Thymus (tissue), 11 donors: ENCODE data around the gene LRRC45. TPM values are rescaled to one million over a fixed set of nuclear protein-coding genes. Genes with fewer than 3 reads are reported as not detected.

ENCODE experiments used
- DNase-seq, 9 donors: peaks; one replicate each; pipeline ENCODE4 v3.0.0-alpha.2; 2013; ENCODE audit warnings: low spot score in 9 of 9, low read depth in 6 of 9, missing footprints in 1 of 9
- H3K27ac ChIP-seq, 2 donors: one replicate each; pipeline ENCODE4 v1.5.1; 2013; ENCODE audit warnings: control low read depth in 1 of 2, low read depth in 1 of 2, low read length in 1 of 2, mild to moderate bottlenecking in 1 of 2, moderate library complexity in 1 of 2
- H3K27me3 ChIP-seq, 2 donors: one replicate each; pipeline ENCODE4 v1.5.1; 2013; ENCODE audit warnings: low read length in 1 of 2; ENCODE audit not compliant: control insufficient read depth in 2 of 2, insufficient read depth in 1 of 2
- H3K36me3 ChIP-seq, 2 donors: one replicate each; pipeline ENCODE4 v1.5.1; 2013; ENCODE audit warnings: low read length in 1 of 2, mild to moderate bottlenecking in 1 of 2, moderate library complexity in 1 of 2; ENCODE audit not compliant: control insufficient read depth in 2 of 2, insufficient read depth in 2 of 2
- H3K4me1 ChIP-seq, 2 donors: one replicate each; pipeline ENCODE4 v1.5.1; 2013; ENCODE audit warnings: low read length in 2 of 2; ENCODE audit not compliant: control insufficient read depth in 2 of 2, insufficient read depth in 2 of 2
- H3K4me3 ChIP-seq, 2 donors: one replicate each; pipeline ENCODE4 v1.5.1; 2013; ENCODE audit warnings: low read length in 2 of 2, control low read depth in 1 of 2, mild to moderate bottlenecking in 1 of 2
- H3K9me3 ChIP-seq, 2 donors: one replicate each; pipeline ENCODE4 v1.5.1; 2013; ENCODE audit warnings: low read length in 1 of 2, mild to moderate bottlenecking in 1 of 2; ENCODE audit not compliant: control insufficient read depth in 2 of 2, insufficient read depth in 1 of 2
- WGBS: extraction: QIAGEN DNeasy Blood & Tissue Kit; methylation state at CpG from one replicate; pipeline ENCODE4 v1.1.7; 2013; 5-methylcytosine and 5-hydroxymethylcytosine counted together
- polyA plus RNA-seq: library from polyadenylated mRNA; stranded (reverse); fragments of 200-250 nt; gene quantifications from one replicate; pipeline ENCODE4 v1.2.3, GENCODE V29; 2013
- total RNA-seq: library from RNA; stranded (reverse); fragments of 120-200 nt; gene quantifications from one replicate; pipeline ENCODE4 v1.2.4, GENCODE V29; 2013
- donor health status: healthy.

The LRRC45 gene
- total and polyA plus RNA-seq, 2 donors: 15.2 to 20.7 TPM

DNA sequence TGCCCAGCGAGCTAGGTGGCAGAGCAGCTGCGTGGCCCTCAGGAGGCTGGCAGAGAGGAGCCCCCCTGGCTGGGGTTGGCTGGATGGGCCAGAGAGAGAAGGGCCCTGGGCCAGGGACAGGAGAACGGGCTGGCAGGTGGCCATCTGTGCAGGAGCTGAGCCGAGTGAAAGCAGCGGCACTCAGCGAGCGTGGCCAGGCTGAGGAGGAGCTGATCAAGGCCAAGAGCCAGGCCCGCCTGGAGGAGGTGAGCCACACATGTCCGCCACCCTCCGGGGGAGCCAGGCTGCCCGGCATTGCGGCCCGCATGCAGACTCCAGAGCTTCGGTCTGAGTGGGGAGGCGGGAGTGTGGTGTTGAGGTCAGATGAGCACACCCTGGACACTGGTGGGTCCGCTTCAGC is 6.3 kb downstream of the LRRC45 start:
- H3K27me3 ChIP-seq: peaks cover 6 to 31% of the 10 kb centered on the region in 2 donors
- no peaks in the 10 kb centered on the region for H3K9me3 ChIP-seq
- no peak overlapping the region for H3K4me3 ChIP-seq
- peaks cover 23 to 24% of the 10 kb centered on the region in 2 donors for H3K36me3 ChIP-seq
- H3K4me1 ChIP-seq: peaks cover 9 to 28% of the 10 kb centered on the region in 2 donors
- DNase-seq: no peak
- H3K27ac ChIP-seq: no peak overlapping the region
- 95% methylated on average over 16 of the region's 16 CpGs for WGBS

DNA sequence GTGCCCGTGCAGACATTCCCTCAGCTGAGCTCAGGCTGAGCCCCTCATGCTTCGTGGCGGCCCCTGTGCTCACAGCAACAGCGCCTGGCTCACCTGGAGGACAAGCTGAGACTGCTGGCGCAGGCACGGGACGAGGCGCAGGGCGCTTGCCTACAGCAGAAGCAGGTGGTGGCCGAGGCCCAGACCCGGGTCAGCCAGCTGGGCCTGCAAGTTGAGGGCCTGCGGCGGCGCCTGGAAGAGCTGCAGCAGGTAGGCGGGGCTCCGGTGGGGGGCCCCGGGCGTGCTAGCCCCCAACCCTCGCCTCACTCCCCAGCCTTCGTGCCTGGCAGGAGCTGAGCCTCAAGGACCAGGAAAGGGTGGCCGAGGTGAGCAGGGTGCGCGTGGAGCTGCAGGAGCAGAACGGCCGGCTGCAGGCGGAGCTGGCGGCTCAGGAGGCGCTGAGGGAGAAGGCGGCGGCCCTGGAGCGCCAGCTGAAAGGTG is 6.9 kb downstream of the LRRC45 start:
- H3K9me3 ChIP-seq: no peaks in the 10 kb centered on the region
- WGBS: 83% methylated on average over 31 of the region's 31 CpGs
- peaks cover 23 to 24% of the 10 kb centered on the region in 2 donors for H3K36me3 ChIP-seq
- H3K27ac ChIP-seq: no peak overlapping the region
- DNase-seq: no peak
- peaks cover 6 to 31% of the 10 kb centered on the region in 2 donors for H3K27me3 ChIP-seq
- H3K4me3 ChIP-seq: peak overlapping the region in 1 of 2 donors; percentile 57
- H3K4me1 ChIP-seq: peaks cover 9 to 23% of the 10 kb centered on the region in 2 donors

DNA sequence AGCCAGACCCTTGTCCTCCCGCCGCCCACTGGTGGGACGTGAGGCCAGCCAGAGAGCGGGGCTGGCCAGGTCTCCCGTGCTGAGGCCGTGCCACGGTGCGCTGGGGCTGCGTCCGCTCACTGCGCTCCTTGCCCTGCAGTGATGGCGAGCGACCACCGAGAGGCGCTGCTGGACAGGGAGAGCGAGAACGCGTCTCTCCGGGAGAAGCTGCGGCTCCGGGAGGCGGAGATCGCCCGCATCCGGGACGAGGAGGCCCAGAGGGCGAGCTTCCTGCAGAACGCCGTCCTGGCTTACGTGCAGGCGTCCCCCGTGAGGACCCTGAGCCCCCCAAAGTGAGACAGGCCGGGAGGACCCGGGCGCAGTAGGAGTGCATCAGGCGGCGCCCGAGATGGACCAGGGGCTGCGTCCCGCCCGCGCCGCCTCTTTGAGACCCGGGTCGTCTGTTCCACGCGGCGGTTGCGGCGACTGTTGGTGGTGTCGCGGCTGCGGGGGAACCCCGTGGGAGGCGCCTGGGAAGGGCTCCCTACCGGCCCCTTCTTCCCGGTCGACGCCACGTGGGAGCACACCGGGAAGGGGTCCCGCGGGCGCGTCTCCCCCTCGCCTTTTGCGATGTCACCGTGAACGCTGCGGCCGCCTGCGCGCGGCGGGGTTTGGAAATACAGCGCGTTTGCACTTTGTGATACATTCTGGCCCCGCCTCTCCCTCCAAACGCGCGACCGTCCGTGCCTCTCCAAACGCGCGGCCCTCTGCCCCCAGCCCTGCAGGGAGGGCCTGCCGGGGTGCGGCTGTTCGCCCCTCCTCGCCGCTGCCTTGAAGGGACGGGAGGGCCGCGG is 7.6 kb downstream of the LRRC45 start:
- Histone ChIP-seq H3K36me3 (peaks cover 23 to 28% of the 10 kb centered on the region in 2 donors), H3K27ac (peak overlapping the region in 1 of 2 donors; percentile 43), H3K9me3 (no peaks in the 10 kb centered on the region), H3K4me3 (peak overlapping the region; percentile 46 to 57), H3K4me1 (peaks cover 9 to 23% of the 10 kb centered on the region in 2 donors), H3K27me3 (peaks cover 6 to 31% of the 10 kb centered on the region in 2 donors)
- DNase-seq: peak in 8 of 9 donors; percentile 52 to 89 (median 71)
- under 1% methylated on average over 94 of the region's 94 CpGs for WGBS

- H3K9me3 ChIP-seq: no peaks in the 10 kb centered on the region
- H3K4me1 ChIP-seq: peaks cover 11 to 27% of the 10 kb centered on the region in 2 donors
- 1% methylated on average over 95 of the region's 96 CpGs for WGBS
- peak within 1 kb of the TSS in 1 of 2 donors; percentile 43 for H3K27ac ChIP-seq
- peaks cover 18 to 25% of the 10 kb centered on the region in 2 donors for H3K36me3 ChIP-seq
- peaks cover 6 to 31% of the 10 kb centered on the region in 2 donors for H3K27me3 ChIP-seq
- peak within 1 kb of the TSS; percentile 46 to 57 for H3K4me3 ChIP-seq
- DNase-seq: no peak
These were observed 8.3 kb downstream of the LRRC45 start, which contains the start of gene RAC3 for GRCh38 chr17:82031303-82031884. TSS of gene RAC3 (plus strand) at chr17:82031678. CDS start at chr17:82031762, 84 bp downstream.

DNA sequence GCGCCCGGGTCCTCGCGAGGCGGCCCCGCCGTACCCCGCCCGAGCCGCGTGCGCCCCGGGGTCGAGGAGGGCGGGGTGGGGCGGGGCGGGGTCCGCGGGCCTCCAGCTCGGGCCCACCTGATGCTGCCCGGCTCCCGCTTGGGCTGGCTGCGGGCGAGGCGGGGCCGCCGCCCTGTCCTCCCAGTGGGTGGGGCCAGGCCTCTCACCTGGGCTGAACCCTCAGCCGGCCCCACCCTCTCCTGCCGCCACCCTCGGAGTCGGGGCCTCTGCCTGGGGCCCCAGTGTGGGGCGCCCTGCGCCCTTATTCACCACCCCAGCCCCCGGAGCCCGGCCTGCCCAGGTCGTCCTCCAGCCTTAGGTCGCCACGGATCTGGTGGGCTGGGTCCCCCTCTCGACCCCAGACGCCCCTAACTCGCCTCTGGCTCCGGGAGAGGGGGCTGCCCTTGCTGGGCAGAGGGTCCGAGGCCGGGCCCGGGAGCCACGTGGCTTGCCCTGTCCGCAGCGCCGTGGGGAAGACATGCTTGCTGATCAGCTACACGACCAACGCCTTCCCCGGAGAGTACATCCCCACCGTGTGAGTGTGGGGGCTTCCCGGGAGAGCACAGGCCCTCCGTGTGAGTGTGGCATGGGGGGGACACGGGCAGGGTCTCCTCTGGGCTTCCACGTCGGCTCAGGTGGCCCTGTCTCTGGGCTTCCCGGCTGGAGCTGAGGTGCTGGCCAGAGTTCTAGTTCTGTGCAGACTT is 9.0 kb downstream of the LRRC45 start:
- H3K27ac ChIP-seq: no peak overlapping the region
- no peak for DNase-seq
- H3K4me1 ChIP-seq: peaks cover 18 to 34% of the 10 kb centered on the region in 2 donors
- H3K36me3 ChIP-seq: peaks cover 14 to 25% of the 10 kb centered on the region in 2 donors
- H3K27me3 ChIP-seq: peaks cover 6 to 31% of the 10 kb centered on the region in 2 donors
- peak overlapping the region in 1 of 2 donors; percentile 57 for H3K4me3 ChIP-seq
- peaks cover 0 to 2% of the 10 kb centered on the region in 2 donors for H3K9me3 ChIP-seq
- whole genome bisulfite sequencing: 15% methylated on average over 59 of the region's 59 CpGs

- no peak overlapping the region for H3K4me3 ChIP-seq
- peaks cover 6 to 31% of the 10 kb centered on the region in 2 donors for H3K27me3 ChIP-seq
- H3K9me3 ChIP-seq: peaks cover 0 to 2% of the 10 kb centered on the region in 2 donors
- no peak for DNase-seq
- WGBS: 97% methylated on average over 38 of the region's 38 CpGs
- H3K4me1 ChIP-seq: peaks cover 19 to 41% of the 10 kb centered on the region in 2 donors
- H3K36me3 ChIP-seq: peaks cover 4 to 13% of the 10 kb centered on the region in 2 donors
- no peak overlapping the region for H3K27ac ChIP-seq
These were observed 10.4 kb downstream of the LRRC45 start for GRCh38 chr17:82033359-82034085.

- peaks cover 0 to 2% of the 10 kb centered on the region in 2 donors for H3K9me3 ChIP-seq
- peaks cover 19 to 44% of the 10 kb centered on the region in 2 donors for H3K4me1 ChIP-seq
- WGBS: 96% methylated on average over 23 of the region's 23 CpGs
- peaks cover 6 to 31% of the 10 kb centered on the region in 2 donors for H3K27me3 ChIP-seq
- peaks cover 0 to 7% of the 10 kb centered on the region in 2 donors for H3K36me3 ChIP-seq
- no peak for DNase-seq
- no peak overlapping the region for H3K27ac ChIP-seq
- H3K4me3 ChIP-seq: no peak overlapping the region
These were observed 11.4 kb downstream of the LRRC45 start for GRCh38 chr17:82034371-82035011.

- WGBS: 97% methylated on average over 8 of the region's 8 CpGs
- no peak for DNase-seq
- Histone ChIP-seq H3K27me3 (peaks cover 6 to 24% of the 10 kb centered on the region in 2 donors), H3K36me3 (peaks cover 0 to 7% of the 10 kb centered on the region in 2 donors), H3K4me3 (no peak overlapping the region), H3K27ac (no peak overlapping the region), H3K9me3 (peaks cover 0 to 2% of the 10 kb centered on the region in 2 donors), H3K4me1 (peaks cover 14 to 36% of the 10 kb centered on the region in 2 donors)
These were observed 12.4 kb downstream of the LRRC45 start for GRCh38 chr17:82035488-82035887.
